Fibroblast of mammary gland (primary cell): ENCODE measurements around the gene CLDN6.

Source experiments
- DNase-seq: peaks from one replicate; pipeline ENCODE4 v3.0.0-alpha.2; 2010; ENCODE audit warnings: low read depth
- H3K4me3 ChIP-seq: 2 replicates; pipeline ENCODE4 v1.5.1; 2011; ENCODE audit warnings: low read depth, mild to moderate bottlenecking, low read length, moderate library complexity; ENCODE audit not compliant: control insufficient read depth
- CTCF ChIP-seq: conservative IDR thresholded peaks from 2 replicates; pipeline ENCODE4 v1.5.1; 2011; ENCODE audit warnings: low read depth, low read length, inconsistent platforms; ENCODE audit not compliant: control insufficient read depth, insufficient read depth

CLDN6 gene

GRCh38 chr16:3049921-3050481, 32.0 kb upstream of the CLDN6 start:
- no peak for DNase-seq
- H3K4me3 ChIP-seq, result no peak overlapping the region
- TF ChIP-seq CTCF, result no peak

DNA sequence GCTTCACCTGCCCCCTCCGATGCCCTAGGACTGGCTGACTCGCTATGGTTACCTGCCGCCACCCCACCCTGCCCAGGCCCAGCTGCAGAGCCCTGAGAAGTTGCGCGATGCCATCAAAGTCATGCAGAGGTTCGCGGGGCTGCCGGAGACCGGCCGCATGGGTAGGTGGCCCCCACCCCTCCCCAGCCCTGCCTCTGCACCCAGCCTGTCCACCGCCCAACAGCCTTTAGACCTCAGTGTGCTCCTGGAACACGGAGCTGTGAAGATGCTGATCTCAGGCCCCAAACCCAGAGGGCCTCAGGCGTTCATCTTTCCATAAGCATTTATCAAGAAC, 29.4 kb upstream of the CLDN6 start:
- no peak for DNase-seq
- no peak overlapping the region for H3K4me3 ChIP-seq
- TF ChIP-seq CTCF, result no peak

GRCh38 chr16:3046641-3047386, 28.8 kb upstream of the CLDN6 start:
- no peak for DNase-seq
- no peak overlapping the region for H3K4me3 ChIP-seq
- no peak for TF ChIP-seq CTCF

GRCh38 chr16:3045758-3046640, 28.0 kb upstream of the CLDN6 start, which contains the start of gene MMP25:
Gene MMP25, plus strand, starts transcription at chr16:3046561. Its CDS starts 357 bp downstream, at chr16:3046918.
- no peak for DNase-seq

DNA sequence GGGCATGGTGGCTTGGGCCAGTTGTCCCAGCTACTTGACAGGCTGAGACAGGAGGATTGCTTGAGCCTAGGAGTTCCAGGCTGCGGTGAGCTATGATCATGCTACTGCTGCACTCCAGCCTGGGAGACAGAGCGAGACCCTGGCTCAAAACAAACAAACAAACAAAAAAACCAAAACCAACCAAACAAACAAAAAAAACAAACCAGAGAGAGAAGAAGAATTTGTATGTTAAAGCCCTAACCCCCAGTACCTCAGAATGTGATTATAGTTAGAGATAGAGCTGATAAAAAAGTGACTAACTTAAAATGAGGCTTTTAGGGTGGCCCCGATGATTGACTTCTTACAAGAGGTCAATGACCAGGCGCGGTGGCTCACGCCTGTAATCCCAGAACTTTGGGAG, 26.7 kb upstream of the CLDN6 start:
- no peak for DNase-seq
- no peak for TF ChIP-seq CTCF
- no peak overlapping the region for H3K4me3 ChIP-seq

More at GRCh38 chr16:3045758-3046640, 28.0 kb upstream of the CLDN6 start, which contains the start of gene MMP25:
- TF ChIP-seq CTCF, result no peak
- H3K4me3 ChIP-seq, result peak within 1 kb of the TSS; percentile 22

DNA sequence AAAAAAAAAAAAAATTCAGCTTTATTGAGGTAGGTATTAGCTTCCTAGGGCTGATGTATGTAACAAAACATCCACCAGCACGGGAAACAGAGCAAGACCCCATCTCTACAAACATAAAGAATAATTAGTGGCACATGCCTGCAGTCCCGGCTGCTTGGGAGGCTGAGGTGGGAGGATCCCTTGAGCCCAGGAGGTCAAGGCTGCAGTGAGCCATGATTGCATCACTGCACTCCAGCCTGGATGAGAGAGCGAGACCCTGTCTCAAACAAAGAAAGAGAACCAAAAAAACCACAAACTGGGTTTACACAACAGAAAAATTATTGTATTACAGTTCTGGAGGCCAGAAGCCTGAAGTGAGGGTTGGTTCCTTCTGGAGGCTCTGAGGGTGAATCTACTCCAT, 24.4 kb upstream of the CLDN6 start:
- DNase-seq, result no peak
- no peak for TF ChIP-seq CTCF
- H3K4me3 ChIP-seq, result no peak overlapping the region
